GM18517 (cell line): ENCODE data around the gene CLDN5.

Experiments used
- ATAC-seq: cut with Tn5 transposase; IDR thresholded peaks from one replicate; pipeline ENCODE4 v1.9.1; 2021; ENCODE audit warnings: mild to moderate bottlenecking, moderate library complexity; ENCODE audit not compliant: unreplicated experiment

The CLDN5 gene

DNA sequence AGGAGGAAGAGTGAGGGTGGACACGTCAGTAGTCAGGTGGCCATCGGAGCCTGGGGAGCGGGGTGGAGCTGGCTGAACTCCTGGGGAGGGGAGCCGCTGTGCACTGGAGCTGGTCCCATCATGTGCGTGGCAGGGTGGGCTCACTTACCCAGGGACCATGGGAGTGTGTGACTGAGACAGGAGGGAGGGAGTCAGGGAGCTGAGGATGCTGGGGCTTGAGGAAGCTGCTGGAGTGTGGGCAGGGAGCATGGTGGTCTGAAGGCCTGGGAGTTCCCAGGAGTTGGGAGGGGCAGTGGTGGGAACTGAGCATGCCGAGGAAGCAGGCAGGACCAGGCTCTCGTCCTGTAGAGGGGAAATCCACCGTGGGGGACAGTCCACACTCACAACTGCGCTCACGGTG is 18.0 kb downstream of the CLDN5 start:
- no peak for ATAC-seq

DNA sequence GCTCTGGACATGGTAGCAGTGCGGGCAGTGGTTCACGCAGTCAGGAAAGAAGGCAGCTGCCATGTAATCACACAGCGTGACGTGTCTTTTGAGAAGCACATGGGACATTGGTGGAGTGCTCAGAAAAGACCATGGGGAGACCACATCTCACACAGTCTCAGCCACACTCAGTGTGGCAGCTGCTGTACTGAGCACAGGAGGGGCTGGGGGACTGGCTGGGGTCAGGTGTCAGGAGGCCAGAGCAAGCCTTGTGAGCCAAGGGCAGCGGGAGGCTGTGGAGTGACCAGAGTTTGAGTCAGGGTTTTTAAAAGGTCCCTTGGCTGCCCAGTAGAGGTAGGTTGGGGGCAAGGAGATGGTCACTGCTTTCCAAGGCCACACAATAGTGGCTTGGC is 18.5 kb downstream of the CLDN5 start:
- ATAC-seq = no peak

GRCh38 chr22:19504900-19505734 is 19.1 kb downstream of the CLDN5 start:
- ATAC-seq = no peak

DNA sequence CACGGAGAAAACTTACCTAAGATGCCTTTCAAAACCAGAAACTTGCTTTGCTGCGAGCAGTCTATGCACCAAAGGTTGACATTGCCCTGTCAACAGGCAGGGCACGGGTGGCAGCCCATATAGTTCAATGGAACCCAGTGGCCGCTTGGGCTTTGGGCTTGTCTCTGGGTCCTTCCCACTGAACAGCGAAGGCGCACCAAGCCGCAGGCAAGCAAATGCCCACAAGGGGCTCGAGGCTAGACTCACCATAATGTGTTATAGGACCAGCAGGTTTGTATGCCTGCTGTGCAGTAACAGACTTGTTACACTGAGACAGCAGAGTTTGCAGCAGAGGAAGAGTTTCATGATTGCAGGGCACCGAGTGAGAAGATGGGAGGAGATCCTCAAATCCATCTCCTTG is 20.3 kb downstream of the CLDN5 start:
- ATAC-seq = no peak

- no peak for ATAC-seq
Measured at GRCh38 chr22:19503367-19503766, 20.8 kb downstream of the CLDN5 start.

DNA sequence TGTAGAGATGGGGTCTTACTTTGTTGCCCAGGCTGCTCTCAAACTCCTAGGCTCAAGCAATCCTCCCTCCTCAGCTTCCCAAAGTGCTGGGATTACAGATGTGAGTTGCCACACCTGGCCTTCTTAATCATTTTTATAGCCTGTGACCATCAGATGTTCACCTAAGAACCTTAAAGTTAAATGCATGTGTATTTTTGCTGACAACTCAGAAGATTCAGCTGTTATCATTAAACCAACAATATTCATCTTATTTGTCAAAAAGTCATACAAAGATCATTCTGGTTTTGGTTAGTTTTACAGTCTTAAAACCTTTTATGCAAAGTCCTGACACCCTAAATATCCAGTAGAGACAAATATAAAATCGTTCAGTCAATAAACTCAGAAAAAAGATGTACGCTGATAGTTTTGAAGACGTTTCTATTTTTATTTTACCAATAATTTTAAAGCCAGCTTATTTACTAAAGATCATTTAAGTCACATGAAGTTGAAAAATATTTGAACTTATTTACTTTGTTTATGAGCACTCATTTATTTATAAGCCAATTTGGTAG is 22.2 kb downstream of the CLDN5 start:
- ATAC-seq = no peak

DNA sequence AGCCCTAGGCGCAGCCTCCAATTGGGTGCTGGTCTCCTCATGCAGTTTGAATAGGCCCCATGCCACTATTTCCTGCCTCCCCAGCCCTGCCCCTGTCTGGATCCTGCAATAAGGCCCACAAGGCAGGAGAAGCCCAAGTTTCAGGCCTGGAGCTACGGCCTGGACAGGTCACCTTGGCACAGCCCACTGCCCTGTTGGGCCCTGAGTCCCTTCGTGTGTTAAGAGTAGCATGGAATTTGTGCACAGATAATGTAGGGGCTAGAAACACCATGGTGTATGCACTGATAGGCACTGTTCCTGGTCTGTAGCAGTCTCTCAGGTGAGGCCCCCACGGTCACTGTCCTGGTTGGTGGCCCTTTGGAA is 24.3 kb downstream of the CLDN5 start:
- ATAC-seq = no peak

DNA sequence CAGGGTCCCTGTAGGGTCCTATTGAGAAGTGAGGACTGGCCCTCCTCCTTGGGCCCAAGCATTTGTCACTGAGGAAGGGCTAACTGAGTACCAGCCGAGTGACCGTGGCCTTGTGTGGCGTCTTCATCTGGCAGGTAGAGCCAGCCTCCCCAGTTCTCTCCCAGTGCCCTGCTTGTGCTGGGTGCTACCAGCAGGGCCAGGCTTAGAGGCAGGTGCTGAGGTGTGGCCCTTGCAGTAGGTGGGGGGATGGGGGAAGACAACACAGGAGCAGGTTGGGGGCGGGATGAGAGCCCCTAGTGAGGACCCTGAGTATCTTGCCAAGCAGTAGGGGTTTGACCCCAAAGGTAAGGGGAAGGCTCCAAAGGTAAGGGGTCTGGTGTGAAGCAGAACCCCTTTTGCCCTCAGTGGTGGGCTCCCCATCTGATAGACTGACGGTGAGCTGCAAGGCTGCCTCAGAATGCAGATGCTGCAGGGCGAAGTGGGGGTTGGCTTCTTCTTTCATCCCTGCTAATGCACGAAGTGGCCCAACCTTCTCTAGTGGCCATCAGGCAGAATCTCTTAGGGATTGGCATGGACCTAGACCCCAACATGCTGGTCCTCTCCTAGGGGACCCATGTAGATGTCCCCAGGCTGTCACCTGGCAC is 24.9 kb downstream of the CLDN5 start:
- no peak for ATAC-seq

- no peak for ATAC-seq
Measured at GRCh38 chr22:19498866-19499190, 25.4 kb downstream of the CLDN5 start.

DNA sequence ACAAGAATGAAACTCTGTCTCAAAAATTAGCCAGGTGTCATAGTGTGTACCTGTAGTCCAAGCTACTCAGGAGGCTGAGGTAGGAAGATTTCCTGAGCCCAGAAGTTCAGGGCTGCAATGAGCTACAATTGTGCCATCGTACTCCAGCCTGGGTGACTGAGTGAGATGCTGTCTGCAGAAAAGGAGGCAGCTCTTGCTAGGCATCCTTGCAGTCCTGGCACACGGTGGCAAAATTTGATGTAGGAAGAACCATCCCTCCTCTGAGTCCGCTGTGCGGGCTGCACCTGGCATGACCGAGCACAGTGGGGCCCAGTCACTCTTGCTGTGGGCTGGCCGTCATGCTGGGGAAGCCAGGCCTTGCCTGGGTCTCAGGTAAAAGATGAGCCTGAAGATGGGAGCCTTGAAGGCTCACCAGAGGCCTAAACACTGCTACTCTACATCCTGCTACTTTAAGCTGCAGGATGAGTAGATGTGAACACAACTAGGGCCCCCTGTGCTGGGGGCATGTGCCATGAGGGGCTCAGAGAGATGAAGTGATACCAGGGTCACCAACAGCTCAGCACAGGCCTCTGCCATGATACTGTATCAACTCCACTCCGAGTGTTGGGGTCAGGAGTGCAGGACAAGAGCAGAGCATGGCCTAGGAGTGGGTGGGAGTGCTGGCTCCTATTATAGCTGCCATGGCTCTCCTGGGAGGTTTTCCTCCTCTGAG is 25.9 kb downstream of the CLDN5 start:
- no peak for ATAC-seq

GRCh38 chr22:19497245-19497644 is 27.0 kb downstream of the CLDN5 start:
- ATAC-seq = no peak

DNA sequence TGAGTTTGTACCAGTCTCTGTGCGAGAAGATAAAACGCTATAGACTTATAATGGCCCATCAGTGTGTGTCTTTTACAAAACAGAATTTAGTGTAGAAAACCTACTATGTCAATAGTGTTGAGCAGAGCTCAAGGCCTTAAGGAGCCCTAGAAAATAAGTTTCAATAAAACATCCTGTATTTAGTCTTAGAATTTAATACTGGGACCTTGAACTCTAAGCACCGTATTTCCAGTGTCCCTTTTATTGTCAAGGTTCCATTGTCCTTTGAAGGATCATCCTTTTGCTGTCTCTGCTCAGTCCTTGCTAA is 27.9 kb downstream of the CLDN5 start:
- no peak for ATAC-seq

DNA sequence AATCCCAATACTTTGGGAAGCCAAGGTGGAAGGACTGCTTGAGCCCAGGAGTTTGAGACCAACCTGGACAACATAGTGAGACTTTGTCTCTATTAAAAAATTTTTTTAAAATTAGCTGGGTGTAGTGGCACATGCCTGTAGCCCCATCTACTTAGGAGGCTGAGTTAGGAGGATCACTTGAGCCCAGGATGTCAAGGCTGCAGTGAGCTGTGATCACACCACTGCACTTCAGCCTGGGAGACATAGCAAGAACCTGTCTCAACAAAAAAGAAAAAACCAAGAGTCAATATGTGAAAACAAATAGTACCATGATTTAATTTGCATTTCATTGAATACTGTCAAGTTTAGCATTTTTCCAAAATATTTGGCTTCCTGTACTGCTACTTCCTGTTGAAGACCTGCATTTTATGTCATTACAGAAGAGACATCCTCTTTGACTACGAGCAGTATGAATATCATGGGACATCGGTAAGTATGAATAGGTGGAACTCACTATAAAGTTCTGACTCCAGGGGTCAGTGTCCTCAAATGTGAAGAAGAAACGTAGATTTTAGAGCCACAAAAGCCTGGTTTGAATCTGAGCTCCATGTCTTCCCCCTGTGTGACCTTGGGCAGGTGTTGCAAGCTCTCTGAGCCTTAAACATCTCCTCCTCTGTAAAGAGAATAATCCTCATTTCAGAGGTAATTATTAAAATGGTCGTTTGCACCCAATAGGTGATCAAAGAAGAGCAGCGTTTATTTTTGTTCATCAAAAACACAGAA is 28.5 kb downstream of the CLDN5 start:
- ATAC-seq = no peak

DNA sequence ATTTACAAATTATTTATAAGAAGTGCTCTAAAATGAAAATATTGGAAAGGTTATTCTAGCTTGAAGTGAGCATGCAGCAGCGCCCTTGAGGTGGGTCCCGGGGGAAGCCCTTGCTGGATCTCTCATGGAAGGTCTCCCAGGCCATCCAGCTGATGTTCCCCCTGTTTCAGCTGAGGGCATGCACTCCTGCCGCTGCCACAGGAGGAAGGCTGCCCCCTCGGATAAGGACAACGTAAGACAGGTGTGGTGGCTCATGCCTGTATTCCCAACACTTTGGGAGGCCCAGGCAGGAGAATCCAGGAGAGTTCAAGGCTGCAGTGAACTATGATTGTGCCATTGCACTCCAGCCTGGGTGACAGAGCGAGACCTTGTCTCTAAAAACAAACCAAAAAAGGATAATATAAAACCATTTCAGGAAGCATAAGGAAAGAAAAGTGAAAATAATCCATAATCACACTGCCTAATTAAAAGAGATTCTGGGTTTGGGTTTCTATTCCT is 29.5 kb downstream of the CLDN5 start:
- no peak for ATAC-seq

GRCh38 chr22:19494001-19494560 is 30.1 kb downstream of the CLDN5 start:
- ATAC-seq = no peak

DNA sequence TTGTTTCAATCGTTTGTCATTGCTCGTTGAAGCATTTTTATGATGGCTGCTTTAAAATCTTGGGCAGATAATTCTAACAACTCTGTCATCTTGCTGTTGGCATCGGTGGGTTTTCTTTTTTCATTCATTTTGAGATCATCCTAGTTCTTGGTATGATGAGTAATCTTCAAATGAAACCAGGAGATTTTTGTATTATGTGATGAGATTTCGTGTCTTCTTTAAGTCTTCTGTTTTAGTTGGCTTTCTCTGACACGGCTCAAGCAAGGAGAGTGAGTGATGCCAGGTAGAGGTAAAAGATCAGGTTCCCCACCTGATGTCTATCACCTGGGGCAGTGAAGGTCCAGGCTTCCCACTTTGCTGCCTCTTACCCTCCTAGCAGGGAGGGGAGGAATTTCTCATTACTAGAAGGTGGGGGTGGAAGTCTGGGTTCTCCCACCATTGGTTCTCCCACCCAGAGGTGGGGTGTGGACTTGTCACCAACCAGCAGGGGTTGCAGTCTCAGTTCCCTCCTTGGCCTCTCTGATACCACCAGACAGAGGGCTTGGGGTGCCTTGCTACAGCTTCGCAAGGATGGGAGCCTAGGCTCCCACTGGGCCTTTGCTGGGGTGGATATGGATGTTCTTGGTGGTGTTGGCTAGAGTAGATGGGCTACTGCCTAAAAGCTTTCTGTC is 31.6 kb downstream of the CLDN5 start:
- no peak for ATAC-seq

DNA sequence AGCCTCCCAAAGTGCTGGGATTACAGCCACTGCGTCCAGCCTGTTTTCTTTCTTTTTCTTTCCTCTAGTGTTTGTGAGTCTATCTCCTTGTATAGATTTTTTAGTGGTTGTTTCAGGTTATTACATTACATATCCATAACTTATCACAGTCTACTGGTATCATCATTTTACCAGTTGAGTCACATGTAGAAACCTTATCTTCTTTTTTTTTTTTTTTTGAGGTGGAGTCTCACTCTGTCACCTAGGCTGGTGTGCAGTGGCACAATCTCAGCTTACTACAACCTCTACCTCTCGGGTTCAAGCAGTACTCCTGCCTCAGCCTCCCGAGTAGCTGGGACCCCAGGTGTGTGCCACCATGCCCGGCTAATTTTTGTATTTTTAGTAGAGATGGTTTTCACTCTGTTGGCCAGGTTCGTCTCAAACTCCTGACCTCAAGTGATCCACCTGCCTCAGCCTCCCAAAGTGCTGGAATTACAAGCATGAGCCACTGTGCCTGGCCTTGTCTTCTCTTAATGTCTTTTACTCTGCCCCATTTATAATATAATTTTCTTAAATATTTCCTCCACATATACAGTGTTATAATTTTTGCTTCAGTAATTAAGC is 33.5 kb downstream of the CLDN5 start:
- ATAC-seq = no peak

- ATAC-seq = no peak
Measured at GRCh38 chr22:19488884-19489843, 35.0 kb downstream of the CLDN5 start.

GRCh38 chr22:19488285-19488684 is 35.9 kb downstream of the CLDN5 start:
- ATAC-seq = no peak
